ENCODE results near the gene SOCS7. TPM values are rescaled to one million over a fixed set of nuclear protein-coding genes. Genes with fewer than 3 reads are reported as not detected.
A peak's percentile ranks its signal among the peaks of the same experiment; 100 is the strongest.

Gene SOCS7, protein sequence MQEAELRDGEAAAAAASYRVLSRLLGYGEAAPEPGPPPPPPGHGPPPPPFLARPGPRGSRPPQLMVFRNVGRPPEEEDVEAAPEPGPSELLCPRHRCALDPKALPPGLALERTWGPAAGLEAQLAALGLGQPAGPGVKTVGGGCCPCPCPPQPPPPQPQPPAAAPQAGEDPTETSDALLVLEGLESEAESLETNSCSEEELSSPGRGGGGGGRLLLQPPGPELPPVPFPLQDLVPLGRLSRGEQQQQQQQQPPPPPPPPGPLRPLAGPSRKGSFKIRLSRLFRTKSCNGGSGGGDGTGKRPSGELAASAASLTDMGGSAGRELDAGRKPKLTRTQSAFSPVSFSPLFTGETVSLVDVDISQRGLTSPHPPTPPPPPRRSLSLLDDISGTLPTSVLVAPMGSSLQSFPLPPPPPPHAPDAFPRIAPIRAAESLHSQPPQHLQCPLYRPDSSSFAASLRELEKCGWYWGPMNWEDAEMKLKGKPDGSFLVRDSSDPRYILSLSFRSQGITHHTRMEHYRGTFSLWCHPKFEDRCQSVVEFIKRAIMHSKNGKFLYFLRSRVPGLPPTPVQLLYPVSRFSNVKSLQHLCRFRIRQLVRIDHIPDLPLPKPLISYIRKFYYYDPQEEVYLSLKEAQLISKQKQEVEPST
- 17.8 to 19.5 TPM (median 17.9 TPM) in 3 replicates for total RNA-seq
- long read RNA-seq, partial matches to known transcripts = 0 of 3 reads
- long read RNA-seq, other reads (novel, unspliced or antisense) = 2 of 3 reads

DNA sequence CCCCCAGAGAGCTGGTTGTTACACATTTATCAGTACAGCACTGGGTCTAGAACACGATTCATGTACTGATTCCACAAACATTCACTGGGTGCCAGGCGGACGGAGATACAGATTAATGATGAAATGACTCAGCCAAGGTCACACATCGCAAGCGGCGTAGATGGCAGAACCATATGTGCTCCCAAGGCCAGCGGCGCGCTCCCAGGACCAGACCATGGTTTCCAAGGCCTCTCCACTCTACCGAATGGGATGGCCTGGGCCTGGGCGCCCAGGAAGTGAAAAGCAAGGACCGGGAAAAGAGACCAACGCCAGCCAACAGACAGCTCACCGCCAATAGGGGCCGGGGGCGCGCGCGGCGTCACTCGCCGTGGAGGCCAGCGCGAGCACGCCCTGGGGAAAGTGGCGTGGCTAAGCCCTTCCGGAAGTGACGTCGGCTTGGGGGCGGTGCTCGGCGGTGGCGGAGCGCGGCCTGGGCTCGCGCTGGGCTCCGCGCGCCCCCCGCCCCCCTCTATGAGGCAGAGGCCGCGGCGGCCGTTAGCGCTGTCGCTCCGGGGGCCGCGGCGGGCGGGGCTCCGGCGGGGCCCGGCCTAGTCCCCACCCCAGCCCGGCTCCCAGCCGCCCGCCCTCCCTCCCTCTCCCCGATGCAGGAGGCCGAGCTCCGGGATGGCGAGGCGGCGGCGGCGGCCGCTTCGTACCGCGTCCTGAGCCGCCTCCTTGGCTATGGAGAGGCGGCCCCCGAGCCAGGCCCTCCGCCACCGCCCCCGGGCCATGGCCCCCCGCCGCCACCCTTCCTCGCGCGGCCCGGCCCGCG, at the start of gene SOCS7:
Gene SOCS7 (plus strand): TSS at position 433 of the 811 bp plus-strand sequence. CDS start 209 bp downstream, at position 642.
- Mint-ChIP-seq H3K4me1 (ENCODE audit: low read depth) (peaks cover 42% of the 10 kb centered on the region), H3K4me3 (ENCODE audit: unreplicated experiment) (peak within 1 kb of the TSS; percentile 78), H3K36me3 (ENCODE audit: low read depth) (no peaks in the 10 kb centered on the region), H3K27me3 (ENCODE audit: low read depth) (no peaks in the 10 kb centered on the region), H3K27ac (ENCODE audit: unreplicated experiment) (peak within 1 kb of the TSS; percentile 86), H3K9me3 (ENCODE audit: low read depth) (no peaks in the 10 kb centered on the region)
- no peak for DNase-seq (ENCODE audit: low spot score)
- TF ChIP-seq, protein P1, sequence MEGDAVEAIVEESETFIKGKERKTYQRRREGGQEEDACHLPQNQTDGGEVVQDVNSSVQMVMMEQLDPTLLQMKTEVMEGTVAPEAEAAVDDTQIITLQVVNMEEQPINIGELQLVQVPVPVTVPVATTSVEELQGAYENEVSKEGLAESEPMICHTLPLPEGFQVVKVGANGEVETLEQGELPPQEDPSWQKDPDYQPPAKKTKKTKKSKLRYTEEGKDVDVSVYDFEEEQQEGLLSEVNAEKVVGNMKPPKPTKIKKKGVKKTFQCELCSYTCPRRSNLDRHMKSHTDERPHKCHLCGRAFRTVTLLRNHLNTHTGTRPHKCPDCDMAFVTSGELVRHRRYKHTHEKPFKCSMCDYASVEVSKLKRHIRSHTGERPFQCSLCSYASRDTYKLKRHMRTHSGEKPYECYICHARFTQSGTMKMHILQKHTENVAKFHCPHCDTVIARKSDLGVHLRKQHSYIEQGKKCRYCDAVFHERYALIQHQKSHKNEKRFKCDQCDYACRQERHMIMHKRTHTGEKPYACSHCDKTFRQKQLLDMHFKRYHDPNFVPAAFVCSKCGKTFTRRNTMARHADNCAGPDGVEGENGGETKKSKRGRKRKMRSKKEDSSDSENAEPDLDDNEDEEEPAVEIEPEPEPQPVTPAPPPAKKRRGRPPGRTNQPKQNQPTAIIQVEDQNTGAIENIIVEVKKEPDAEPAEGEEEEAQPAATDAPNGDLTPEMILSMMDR (IDR thresholded peaks at IDR 0.05) = peak; percentile 7

DNA sequence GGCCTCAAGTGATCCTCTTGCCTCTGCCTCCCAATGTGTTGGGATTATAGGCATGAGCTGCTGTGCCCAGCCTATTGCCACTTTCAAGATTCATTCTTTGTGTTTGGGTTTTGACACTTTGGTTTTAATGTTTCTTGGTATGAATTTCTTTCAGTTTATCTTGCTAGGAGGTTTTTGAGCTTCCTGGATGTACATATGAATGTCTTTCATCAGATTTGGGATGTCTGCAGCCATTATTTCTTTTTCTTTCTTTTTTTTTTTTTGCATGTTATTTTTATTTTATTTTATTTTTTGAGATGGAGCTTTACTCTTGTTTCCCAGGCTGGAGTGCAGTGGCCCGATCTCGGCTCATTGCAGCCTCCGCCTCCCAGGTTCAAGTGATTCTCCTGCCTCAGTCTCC, 36.1 kb upstream of the SOCS7 start:
- Mint-ChIP-seq H3K36me3 (ENCODE audit: low read depth) (peaks cover 17% of the 10 kb centered on the region), H3K4me1 (ENCODE audit: low read depth) (no peaks in the 10 kb centered on the region), H3K27me3 (ENCODE audit: low read depth) (no peaks in the 10 kb centered on the region), H3K4me3 (ENCODE audit: unreplicated experiment) (no peak overlapping the region), H3K9me3 (ENCODE audit: low read depth) (no peaks in the 10 kb centered on the region), H3K27ac (ENCODE audit: unreplicated experiment) (no peak overlapping the region)
- no peak for DNase-seq (ENCODE audit: low spot score)
- TF ChIP-seq, protein P1 (IDR thresholded peaks at IDR 0.05) = no peak

DNA sequence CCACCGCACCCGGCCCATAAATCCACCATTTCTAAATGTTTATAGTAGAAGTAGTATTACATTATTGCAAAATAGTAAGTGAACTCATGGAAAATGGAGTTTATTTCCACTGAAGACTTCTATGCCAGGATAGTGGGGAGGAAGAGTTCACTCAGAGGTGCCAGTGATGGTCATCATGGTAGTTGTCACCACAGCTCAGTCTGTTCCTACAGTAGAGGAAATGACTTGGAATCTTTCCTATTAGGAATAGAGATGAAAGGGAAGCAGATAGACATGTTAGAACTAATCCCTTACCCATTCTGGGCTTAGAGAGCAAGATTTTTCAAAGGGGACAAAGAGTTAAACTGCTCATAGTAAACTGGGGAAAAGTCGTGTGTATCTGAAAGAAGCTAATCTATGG, 34.6 kb upstream of the SOCS7 start:
- Mint-ChIP-seq H3K36me3 (ENCODE audit: low read depth) (peaks cover 23% of the 10 kb centered on the region), H3K4me1 (ENCODE audit: low read depth) (no peaks in the 10 kb centered on the region), H3K9me3 (ENCODE audit: low read depth) (no peaks in the 10 kb centered on the region), H3K27me3 (ENCODE audit: low read depth) (no peaks in the 10 kb centered on the region), H3K4me3 (ENCODE audit: unreplicated experiment) (no peak overlapping the region), H3K27ac (ENCODE audit: unreplicated experiment) (no peak overlapping the region)
- no peak for DNase-seq (ENCODE audit: low spot score)
- TF ChIP-seq, protein P1 (IDR thresholded peaks at IDR 0.05) = no peak

DNA sequence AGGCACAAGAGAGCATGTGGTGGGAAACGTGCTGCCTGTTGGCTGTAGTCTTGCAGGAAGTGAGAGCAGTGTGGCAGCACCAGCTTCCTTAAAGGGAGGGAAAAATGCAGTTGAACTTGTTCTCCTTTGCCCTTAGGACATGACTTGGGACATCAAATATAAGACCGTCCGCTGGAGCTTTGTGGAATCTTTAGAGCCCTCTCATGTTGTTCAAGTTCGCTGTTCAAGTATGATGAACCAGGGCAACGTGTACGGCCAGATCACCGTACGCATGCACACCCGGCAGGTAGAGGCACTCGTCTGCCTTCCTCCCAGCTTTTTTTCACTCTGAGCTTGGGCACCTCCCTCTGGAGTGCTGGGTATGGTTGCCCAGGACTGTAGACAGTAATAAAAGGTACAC, 31.2 kb upstream of the SOCS7 start:
- peaks cover 4% of the 10 kb centered on the region for H3K4me1 Mint-ChIP-seq (ENCODE audit: low read depth)
- TF ChIP-seq, protein P1 (IDR thresholded peaks at IDR 0.05) = no peak
- H3K4me3 Mint-ChIP-seq (ENCODE audit: unreplicated experiment) = no peak overlapping the region
- DNase-seq (ENCODE audit: low spot score) = peak; percentile 34
- H3K27me3 Mint-ChIP-seq (ENCODE audit: low read depth) = no peaks in the 10 kb centered on the region
- H3K36me3 Mint-ChIP-seq (ENCODE audit: low read depth) = peaks cover 26% of the 10 kb centered on the region
- no peaks in the 10 kb centered on the region for H3K9me3 Mint-ChIP-seq (ENCODE audit: low read depth)
- H3K27ac Mint-ChIP-seq (ENCODE audit: unreplicated experiment) = no peak overlapping the region

All from chondrocyte (in vitro differentiated cells).